ENCODE data around the gene BASP1.
"Not testable (repeated sequence)": the region's sequence is repeated elsewhere in the genome, so short reads cannot be mapped to it uniquely, and the experiment has no call there.

Gene BASP1

DNA sequence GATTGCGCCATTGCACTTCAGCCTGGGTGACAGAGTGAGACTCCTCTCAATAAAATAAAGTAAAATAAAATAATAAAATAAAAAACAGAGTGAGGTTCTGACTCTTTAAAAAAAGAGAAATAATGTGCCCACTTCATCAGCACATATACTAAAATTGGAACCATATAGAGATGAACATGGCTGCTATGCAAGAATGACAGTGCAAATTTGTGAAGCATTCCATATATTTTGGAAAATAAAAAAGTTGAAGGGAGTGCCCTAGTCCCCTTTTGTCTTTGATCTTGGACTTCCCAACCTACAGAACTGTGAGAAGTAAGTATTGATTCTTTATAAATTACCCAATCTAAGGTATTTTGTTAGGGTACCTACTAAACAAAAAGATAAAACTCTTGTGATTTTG lies 23.1 kb downstream of the BASP1 start:
- peaks cover 59% of the 10 kb centered on the region for H3K36me3 ChIP-seq (ENCODE audit: insufficient read depth, low read length)
- H3K27ac ChIP-seq: peak overlapping the region; percentile 82

DNA sequence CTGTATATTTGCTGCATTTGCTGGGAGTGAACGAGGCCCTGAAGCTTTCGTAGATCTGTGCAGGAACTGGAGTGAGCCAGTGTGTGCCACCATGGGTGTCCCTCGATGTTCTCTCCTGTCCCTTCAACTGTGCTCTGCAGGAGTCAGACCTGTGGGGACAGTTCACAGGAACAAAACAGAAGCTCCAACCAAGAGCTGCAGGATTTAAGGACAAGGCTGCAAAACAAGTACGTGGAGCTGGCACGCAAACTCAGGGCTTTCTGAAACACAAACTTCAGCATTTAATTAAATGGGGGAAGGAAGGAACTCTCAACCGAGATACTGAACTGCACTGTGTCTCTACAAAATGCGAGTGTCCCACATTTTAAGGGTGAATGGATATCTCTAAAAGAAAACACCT lies 24.2 kb downstream of the BASP1 start:
- Histone ChIP-seq H3K36me3 (ENCODE audit: insufficient read depth, low read length) (peaks cover 60% of the 10 kb centered on the region), H3K27ac (peak overlapping the region; percentile 82), H3K9me3 (ENCODE audit: low read depth, low read length) (no peaks in the 10 kb centered on the region), H3K4me3 (no peak overlapping the region), H3K9ac (ENCODE audit: insufficient read length) (no peak overlapping the region)
- DNase-seq (ENCODE audit: low read depth, low spot score): no peak
- TF ChIP-seq EZH2 (IDR thresholded peaks at IDR 0.05) (no peak), POLR2AphosphoS5 (IDR thresholded peaks at IDR 0.05; ENCODE audit: borderline replicate concordance, low read depth, low read length) (no peak), FOXP2 (optimal IDR thresholded peaks at IDR 0.05; ENCODE audit: control extremely low read depth, extremely low read length, insufficient read depth) (no peak)

More for the DNA sequence above, 23.1 kb downstream of the BASP1 start:
- no peak for TF ChIP-seq FOXP2 (optimal IDR thresholded peaks at IDR 0.05; ENCODE audit: control extremely low read depth, extremely low read length, insufficient read depth)
- TF ChIP-seq EZH2 (IDR thresholded peaks at IDR 0.05): no peak
- TF ChIP-seq POLR2AphosphoS5 (IDR thresholded peaks at IDR 0.05; ENCODE audit: borderline replicate concordance, low read depth, low read length): no peak
- Histone ChIP-seq H3K9me3 (ENCODE audit: low read depth, low read length) (no peaks in the 10 kb centered on the region), H3K9ac (ENCODE audit: insufficient read length) (no peak overlapping the region), H3K4me3 (no peak overlapping the region)
- no peak for DNase-seq (ENCODE audit: low read depth, low spot score)

DNA sequence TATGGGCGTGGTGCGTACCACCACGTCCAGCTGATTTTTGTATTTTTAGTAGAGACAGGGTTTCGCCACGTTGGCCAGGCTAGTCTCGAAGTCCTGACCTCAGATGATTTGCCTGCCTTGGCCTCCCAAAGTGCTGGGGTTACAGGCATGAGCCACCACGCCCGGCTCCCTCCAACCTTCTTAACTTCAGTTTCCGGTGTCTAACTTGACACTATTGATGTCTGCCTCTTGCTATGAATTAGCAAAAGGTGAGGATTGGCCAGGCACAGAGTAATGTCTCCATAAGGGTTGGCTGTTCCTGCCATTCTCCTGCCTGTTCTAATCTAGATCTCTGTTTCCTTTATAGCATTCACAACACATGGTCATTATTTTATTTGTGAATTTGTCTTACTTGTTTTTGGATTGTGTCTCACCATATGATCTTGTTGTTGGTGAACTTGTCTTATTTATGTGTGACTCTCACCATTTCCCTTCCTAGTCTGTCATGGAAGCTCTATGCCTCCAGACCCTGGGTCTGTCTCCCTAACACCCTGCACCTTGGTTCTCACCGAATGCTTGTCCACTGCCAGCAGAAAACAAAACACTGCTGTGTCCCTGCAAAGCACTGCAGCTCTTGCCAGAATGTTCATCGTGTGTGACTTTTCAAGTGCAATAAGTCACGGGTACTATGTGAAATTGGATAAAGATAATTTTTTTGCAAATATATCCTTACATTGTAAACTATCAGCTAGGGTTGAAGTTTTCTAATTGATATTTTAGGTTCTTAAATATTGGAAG lies 26.0 kb downstream of the BASP1 start:
- TF ChIP-seq EZH2 (IDR thresholded peaks at IDR 0.05) (no peak), POLR2AphosphoS5 (IDR thresholded peaks at IDR 0.05; ENCODE audit: borderline replicate concordance, low read depth, low read length) (no peak), FOXP2 (optimal IDR thresholded peaks at IDR 0.05; ENCODE audit: control extremely low read depth, extremely low read length, insufficient read depth) (no peak)
- H3K9ac ChIP-seq (ENCODE audit: insufficient read length): no peak overlapping the region
- H3K4me3 ChIP-seq: no peak overlapping the region
- no peak overlapping the region; the same call in 1 of the 2 replicates for H3K27ac ChIP-seq
- no peaks in the 10 kb centered on the region for H3K9me3 ChIP-seq (ENCODE audit: low read depth, low read length)
- H3K36me3 ChIP-seq (ENCODE audit: insufficient read depth, low read length): peaks cover 72% of the 10 kb centered on the region
- DNase-seq (ENCODE audit: low read depth, low spot score): no peak

DNA sequence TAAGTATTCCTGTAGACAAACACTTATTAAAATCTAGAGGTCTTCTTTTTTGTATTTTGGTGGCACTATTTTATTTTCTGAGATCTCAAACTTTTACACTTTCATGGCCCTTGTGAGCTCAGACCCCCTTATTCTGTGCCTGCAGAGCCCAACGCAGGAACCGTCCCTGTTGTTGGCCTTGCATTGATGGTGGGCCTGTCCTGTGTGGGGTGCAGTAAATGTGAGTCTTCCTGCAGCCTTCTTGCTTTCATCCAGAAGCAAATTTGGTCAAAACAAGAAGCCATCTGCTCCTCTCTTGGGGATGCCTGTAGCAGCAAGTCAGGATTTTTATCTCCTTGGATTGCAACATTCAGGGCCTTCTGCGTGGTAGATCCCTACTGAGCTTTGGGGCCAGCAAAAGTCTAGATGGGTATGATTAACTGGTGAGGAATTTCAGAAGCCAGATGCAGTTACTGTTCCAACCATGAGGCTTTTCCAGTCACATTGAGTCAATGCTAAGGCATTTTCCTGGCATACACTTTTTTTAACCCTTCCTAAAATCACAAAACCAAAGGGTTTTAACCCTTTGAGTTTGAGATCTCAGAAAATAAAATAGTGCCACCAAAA lies 31.7 kb downstream of the BASP1 start:
- peak overlapping the region; percentile 84 for H3K27ac ChIP-seq

DNA sequence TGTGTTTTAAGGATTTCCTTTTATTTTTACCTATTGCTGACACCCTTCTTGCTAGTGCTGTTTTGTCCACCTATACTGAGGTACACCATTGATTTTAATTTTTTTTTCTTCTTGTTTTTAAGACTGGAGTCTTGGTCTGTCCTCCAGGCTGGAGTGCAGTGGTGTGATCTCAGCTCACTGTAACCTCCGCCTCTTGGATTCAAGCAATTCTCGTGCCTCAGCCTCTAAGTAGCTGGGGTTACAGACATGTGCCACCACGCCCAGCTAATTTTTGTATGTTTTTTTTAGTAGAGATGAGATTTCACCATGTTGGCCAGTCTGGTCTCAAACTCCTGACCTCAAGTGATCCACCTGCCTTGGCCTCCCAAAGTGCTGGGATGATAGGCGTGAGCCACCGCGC lies 32.4 kb downstream of the BASP1 start:
- H3K9me3 ChIP-seq (ENCODE audit: low read depth, low read length); H3K9ac ChIP-seq (ENCODE audit: insufficient read length); DNase-seq (ENCODE audit: low read depth, low spot score); H3K4me3 ChIP-seq: not testable (repeated sequence)
- Histone ChIP-seq H3K27ac (peak overlapping the region; percentile 84), H3K36me3 (ENCODE audit: insufficient read depth, low read length) (peaks cover 89% of the 10 kb centered on the region)

More for the DNA sequence above, 31.7 kb downstream of the BASP1 start:
- Histone ChIP-seq H3K9me3 (ENCODE audit: low read depth, low read length) (no peaks in the 10 kb centered on the region), H3K36me3 (ENCODE audit: insufficient read depth, low read length) (peaks cover 85% of the 10 kb centered on the region), H3K9ac (ENCODE audit: insufficient read length) (no peak overlapping the region), H3K4me3 (no peak overlapping the region; the same call in 1 of the 2 replicates)
- TF ChIP-seq EZH2 (IDR thresholded peaks at IDR 0.05) (no peak), POLR2AphosphoS5 (IDR thresholded peaks at IDR 0.05; ENCODE audit: borderline replicate concordance, low read depth, low read length) (no peak), FOXP2 (optimal IDR thresholded peaks at IDR 0.05; ENCODE audit: control extremely low read depth, extremely low read length, insufficient read depth) (no peak)
- DNase-seq (ENCODE audit: low read depth, low spot score): peak; percentile 89

DNA sequence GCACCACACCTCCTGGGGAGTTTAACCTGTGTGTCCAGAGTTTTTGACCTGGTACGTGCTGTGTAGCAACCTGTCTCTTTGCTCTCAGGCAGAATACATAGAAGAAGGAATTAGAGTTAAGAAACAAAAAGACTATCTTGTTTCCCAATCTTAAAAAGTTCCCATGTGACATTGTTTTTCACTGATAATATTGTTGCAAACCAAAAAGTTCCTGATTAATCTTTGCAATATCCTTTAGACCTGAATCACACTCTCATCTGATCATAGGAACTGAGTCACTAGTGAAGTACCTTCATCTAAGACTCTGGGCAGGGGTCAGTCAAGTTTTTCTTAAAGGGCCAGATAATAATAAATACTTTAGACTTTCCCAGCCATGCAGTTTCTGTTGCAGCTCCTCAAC lies 35.1 kb downstream of the BASP1 start:
- Histone ChIP-seq H3K27ac (no peak overlapping the region), H3K9me3 (ENCODE audit: low read depth, low read length) (peaks cover 7% of the 10 kb centered on the region; the same call in 1 of the 2 replicates), H3K36me3 (ENCODE audit: insufficient read depth, low read length) (peaks cover 97% of the 10 kb centered on the region), H3K4me3 (no peak overlapping the region), H3K9ac (ENCODE audit: insufficient read length) (no peak overlapping the region)
- TF ChIP-seq FOXP2 (optimal IDR thresholded peaks at IDR 0.05; ENCODE audit: control extremely low read depth, extremely low read length, insufficient read depth) (no peak), POLR2AphosphoS5 (IDR thresholded peaks at IDR 0.05; ENCODE audit: borderline replicate concordance, low read depth, low read length) (no peak)
- no peak for DNase-seq (ENCODE audit: low read depth, low spot score)

DNA sequence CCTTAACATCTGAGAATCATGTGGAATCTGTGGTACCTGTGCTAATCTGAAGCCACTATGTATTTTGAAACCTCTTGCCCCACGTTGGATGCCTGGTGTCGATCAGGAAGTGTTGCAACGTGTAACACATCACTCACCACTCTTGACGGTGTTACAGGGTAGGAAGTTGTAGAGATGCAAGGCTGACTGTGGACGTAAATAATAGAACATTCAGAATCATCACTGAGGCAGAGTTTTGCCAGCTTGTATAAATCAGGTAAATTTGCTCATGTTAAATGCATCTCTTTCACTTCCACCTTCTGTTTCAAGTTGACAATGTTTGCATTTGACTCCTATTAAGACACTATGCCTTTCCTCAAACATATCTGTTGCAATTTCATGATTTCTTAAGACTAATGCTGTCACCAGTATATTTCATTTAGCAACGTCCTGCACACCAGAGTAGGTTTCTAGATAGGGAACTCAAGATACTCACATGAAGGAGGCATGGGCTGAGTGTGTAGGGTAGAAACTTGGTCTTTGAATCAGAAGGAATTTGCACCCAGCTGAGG lies 38.1 kb downstream of the BASP1 start:
- H3K9me3 ChIP-seq (ENCODE audit: low read depth, low read length): peaks cover 19% of the 10 kb centered on the region
- no peak for DNase-seq (ENCODE audit: low read depth, low spot score)
- peaks cover 98% of the 10 kb centered on the region for H3K36me3 ChIP-seq (ENCODE audit: insufficient read depth, low read length)
- H3K4me3 ChIP-seq: no peak overlapping the region
- no peak overlapping the region for H3K27ac ChIP-seq
- TF ChIP-seq POLR2AphosphoS5 (IDR thresholded peaks at IDR 0.05; ENCODE audit: borderline replicate concordance, low read depth, low read length) (no peak), FOXP2 (optimal IDR thresholded peaks at IDR 0.05; ENCODE audit: control extremely low read depth, extremely low read length, insufficient read depth) (no peak), EZH2 (IDR thresholded peaks at IDR 0.05) (no peak)
- H3K9ac ChIP-seq (ENCODE audit: insufficient read length): no peak overlapping the region

DNA sequence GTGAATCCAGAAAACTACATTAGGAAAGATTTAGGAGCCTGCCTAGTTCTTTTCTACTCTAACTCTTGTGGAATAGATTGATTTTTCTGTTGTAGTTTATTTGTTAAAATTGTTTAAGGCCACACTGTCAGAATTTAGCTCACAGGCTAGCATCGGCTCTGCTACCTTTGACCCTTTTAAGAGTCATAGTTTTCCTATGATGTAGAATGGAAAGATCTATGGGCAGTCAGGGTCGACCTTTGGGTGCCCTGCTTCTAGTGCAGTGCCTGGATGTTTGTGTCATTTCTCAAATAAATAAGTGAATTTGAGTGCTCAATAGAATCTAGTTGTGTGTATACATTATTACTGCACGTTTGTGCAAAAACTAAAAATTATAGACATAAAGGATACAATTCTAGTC lies 38.7 kb downstream of the BASP1 start:
- peaks cover 97% of the 10 kb centered on the region for H3K36me3 ChIP-seq (ENCODE audit: insufficient read depth, low read length)
- no peak overlapping the region for H3K9ac ChIP-seq (ENCODE audit: insufficient read length)
- TF ChIP-seq POLR2AphosphoS5 (IDR thresholded peaks at IDR 0.05; ENCODE audit: borderline replicate concordance, low read depth, low read length) (no peak), EZH2 (IDR thresholded peaks at IDR 0.05) (no peak), FOXP2 (optimal IDR thresholded peaks at IDR 0.05; ENCODE audit: control extremely low read depth, extremely low read length, insufficient read depth) (no peak)
- no peak overlapping the region for H3K27ac ChIP-seq
- H3K4me3 ChIP-seq: no peak overlapping the region
- no peak for DNase-seq (ENCODE audit: low read depth, low spot score)
- H3K9me3 ChIP-seq (ENCODE audit: low read depth, low read length): peaks cover 19% of the 10 kb centered on the region
